Measurements from ENCODE around the gene LTB4R2.
"Not testable (repeated sequence)": the region's sequence is repeated elsewhere in the genome, so short reads cannot be mapped to it uniquely, and the experiment has no call there.

Gene LTB4R2

DNA sequence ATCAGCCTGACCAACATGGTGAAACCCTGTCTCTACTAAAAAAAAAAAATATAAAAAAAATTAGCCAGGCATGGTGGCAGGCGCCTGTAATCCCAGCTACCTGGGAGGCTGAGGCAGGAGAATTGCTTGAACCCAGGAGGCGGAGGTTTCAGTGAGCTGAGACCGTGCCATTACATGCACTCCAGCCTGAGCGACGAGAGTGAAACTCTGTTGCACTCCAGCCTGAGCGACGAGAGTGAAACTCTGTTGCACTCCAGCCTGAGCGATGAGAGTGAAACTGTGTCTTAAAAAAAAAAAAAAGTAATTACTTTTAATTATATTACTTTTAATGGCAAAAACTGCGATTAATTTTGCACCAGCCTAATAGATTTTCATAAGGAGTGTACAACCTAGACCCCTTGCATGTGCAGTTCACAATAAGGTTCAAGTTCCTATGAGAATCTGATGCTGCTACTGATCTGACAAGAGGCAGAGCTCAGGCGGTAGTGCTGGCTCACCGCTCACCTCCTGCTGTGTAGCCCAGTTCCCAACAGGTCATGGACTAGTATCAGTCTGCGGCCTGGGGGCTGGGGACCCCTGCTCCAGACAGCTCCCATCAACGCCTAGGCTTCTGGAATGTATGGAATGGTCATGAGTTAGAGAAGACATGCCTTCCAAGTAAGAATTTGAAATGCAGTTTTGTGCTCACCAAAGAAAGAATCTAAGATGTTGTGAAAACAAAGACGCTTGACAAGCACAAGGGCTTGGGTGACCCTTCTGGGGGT, 11.5 kb downstream of the LTB4R2 start:
- DNase-seq = no peak

DNA sequence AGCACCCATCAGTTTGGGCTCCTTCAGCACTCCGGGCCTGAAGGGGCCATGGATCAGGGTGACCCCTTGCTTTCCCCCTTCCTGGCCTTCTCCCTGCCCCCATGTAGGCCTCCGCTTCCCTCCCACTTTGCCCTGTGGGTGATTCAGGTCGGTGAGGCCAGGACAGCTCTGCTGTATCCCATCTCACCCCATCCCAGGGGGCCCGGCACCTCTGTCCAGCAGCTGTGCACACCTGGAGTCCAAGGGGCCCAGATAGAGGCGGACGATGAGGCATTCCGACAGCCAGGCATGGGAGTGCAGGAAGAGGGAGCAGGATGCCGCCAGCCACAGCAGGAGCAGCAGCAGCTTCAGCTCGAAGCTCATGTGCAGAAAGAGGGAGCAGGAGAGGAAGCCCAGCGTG, 12.7 kb downstream of the LTB4R2 start:
- no peak for DNase-seq

DNA sequence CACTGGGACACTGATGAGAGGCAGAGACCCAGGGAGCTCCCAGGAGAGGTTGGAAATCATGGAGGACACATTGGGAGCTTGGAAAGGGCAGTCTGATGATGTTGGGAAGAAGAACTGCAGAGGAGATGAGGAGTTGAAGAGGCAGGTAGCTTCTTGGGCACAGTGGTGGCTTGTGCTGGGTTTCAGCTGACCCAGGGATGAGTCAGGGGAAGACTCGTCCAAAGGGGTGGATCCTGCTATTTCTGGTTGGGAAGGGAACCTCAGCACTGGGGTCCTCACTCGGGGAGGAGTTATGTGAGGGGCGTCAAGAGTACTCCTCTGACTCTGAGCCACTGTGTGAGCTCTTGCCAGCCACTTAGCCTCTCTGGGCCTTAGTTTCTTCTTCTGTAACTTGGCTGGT, 13.4 kb downstream of the LTB4R2 start:
- DNase-seq = no peak

DNA sequence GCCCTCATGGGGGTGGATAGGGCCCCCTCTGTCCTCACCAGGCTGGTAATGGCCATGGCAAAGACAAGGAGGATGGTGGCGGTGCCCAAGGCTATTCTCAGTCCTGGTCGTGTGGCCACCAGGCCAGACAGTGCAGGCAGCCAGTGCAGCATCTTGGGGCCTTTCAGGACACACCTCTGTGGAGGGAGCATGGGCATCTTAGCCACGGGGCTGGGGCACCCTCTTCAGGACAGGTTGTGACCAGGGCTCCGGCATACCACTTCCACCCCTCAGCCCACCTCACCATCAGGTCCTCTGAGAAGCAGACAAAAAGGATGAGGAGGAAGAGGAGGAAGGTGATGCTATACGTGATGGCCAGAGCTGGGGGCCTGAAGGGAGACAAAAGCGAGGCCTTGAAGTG, 14.1 kb downstream of the LTB4R2 start:
- DNase-seq = no peak

DNA sequence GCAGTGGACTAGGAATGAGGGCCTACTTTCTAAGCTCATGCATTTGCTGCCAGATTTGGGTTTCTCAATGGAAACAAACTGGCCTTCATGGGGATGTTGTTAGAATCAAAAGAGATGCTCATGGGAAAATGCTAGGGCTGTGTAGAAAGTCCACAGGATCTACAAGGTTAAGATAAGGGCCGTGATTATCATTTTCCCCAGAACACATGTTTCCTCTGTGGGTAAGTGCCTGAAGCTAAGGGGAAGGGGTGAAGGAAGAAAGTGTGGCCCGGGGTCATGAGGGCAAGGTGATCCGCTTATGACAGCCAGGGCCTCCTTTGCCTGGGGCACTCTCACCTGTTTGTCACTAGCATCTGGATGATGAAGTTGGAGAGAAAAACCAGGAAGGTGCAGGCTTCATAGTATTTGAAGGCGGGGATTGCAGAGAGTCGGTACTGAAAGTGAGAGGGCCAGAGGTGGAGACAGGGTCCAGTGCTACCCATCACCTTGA, 15.1 kb downstream of the LTB4R2 start:
- DNase-seq = no peak

DNA sequence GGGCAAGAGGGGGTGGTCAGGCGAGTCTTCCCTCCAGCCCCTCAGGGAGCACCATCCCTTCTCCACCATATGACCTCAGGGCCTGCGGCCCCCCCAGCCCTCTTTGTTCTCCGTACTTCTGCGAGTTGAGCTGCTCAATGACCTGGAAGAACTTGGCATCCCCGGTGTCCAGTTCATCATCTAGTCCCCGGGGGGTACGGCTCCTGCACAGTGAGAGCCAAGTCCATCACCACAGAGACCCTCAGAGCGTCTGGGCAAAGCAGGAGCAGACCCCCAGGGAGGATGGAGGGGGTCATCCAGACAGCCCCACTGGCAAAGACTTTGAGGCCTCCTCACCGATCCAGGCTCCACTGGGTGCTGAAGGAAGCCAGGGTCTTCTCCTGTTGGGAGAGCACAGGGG, 16.0 kb downstream of the LTB4R2 start:
- no peak for DNase-seq

DNA sequence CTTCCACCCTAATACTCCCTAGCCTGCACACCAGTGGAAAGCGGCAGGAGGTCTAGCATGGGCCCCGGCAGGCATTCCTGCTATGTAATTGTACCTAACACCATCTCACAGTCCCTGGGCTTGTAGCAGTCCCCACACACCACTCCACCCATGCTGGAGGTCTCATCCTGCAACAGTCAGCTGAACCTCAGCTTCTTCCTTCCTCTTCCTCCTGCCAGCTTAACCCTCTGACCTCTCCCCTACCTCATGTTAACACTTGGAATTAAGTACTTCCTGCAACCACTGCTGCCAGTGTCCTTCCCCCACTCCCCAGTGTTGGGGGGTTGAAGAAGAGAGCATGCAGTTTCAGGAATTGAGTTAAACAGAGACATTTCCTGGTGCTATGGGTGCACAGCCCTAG, 17.4 kb downstream of the LTB4R2 start:
- no peak for DNase-seq

DNA sequence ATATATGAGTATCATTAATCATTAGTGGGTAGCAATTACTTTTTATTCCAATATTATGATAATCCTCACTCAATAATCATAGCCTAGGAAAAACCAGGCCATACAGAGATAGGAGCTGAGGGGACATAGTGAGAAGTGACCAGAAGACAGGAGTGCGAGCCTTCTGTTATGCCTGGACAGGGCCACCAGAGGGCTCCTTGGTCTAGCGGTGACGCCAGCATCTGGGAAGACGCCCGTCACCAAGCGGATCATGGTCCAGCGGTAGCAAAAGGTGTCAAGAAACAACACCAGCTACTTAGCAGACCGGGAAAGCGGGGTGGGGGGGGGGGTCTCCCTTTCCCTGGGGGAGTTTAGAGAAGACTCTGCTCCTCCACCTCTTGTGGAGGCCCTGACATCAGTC, 18.0 kb downstream of the LTB4R2 start:
- not testable (repeated sequence) for DNase-seq

DNA sequence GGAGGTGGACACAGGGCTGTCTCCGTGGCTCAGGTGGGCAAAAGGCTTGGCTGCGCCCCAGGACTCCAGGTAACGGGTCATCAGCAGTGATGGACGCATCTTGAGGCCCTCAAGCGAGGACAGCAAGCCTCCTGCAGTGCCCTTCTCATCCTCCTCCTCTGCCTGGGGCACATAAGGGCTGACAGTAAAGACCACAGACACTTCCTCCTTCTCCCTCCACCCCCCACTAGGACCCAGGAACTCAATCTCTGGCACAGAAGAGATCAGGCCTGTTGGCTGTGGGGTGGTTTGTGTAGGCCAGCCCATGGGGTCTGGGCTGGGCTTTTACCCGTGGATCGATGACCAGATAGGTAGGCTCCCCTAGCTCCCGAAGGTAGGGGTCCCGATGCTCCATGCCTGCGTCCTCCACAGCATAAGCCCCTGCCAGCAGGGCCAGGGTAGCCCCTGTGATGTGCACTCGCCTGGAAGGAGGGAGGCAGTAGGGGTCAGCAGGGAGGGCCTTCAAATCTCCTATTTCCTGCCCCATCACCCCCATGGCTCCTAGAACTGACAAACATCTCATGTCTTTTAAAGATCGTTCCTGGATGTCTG, 19.2 kb downstream of the LTB4R2 start:
- no peak for DNase-seq

DNA sequence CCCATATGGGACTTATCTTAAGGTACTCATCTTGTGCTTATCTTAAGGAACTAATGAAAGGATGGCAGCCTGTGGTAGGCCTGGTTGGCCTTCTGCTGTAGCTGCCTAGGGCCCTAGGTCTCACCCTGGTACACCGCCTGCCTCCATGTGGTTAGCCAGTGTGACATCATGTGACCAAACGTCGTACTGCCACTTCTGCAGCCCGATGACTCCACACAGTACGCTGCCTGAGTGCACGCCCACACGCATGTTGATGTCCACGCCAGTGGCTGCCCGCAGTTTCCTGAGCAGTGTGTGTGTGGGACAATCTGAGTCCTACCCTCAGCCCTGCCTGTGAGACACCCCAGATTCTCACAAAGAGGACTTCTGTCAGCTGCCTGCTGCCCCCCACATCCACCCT, 19.8 kb downstream of the LTB4R2 start:
- no peak for DNase-seq

DNA sequence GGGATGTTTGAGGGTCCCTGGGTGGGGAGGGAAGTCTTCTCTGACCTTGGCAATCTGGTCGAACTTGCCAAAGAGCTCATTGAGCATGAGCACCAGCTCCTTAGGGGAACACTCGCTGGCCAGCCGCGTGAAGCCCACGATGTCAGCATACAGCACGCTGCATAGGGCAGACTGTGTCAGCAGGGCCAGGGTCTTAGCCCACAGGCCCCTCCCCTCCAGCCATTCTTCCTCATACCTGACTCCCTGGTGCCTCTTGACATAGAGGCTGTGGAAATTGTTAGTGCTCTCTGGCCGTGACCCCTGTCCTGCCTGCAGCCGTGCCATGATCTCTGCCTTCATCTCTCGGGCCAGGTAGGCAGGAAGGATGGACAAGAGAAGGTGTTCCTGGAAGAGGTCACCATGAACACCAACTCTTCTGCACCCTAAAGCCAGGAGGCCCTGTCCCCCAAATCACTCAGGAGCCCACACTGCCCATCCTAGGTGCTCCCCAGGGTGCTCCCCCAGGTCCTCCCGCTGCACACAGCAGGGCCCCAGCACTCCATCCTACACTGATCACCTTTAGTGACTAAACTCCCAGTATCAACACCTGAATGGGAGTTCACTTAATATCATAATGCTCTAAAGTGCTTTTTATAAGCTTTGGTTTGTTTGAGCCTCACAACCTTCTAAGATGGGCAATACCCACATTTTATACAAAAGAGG, 21.2 kb downstream of the LTB4R2 start:
- no peak for DNase-seq

DNA sequence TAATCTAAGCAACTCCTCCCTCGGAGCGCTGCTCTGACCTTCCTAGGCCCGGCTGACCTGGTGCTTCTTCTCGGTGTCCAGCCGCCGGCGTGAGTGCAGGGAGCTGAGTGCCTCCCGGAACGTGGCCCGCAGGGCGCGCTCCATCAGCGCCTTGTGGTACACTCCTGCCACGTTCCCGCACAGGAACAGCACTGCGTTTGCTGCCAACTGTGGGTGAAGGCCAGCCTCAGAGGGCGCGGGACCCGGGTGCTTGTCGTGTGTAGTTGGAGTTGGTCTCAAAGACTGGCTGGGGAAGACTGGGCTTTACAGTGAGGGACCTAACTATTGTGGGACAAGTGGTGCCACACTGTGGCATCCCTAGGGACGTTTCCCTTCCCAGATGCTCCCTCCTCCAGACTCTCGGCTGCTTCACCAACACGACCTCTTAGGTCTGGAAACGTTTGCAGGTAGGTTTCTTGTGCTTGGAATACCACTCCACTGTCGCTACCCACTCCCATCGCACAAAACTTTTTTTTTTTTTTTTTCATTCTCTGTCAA, 21.9 kb downstream of the LTB4R2 start:
- DNase-seq = no peak

DNA sequence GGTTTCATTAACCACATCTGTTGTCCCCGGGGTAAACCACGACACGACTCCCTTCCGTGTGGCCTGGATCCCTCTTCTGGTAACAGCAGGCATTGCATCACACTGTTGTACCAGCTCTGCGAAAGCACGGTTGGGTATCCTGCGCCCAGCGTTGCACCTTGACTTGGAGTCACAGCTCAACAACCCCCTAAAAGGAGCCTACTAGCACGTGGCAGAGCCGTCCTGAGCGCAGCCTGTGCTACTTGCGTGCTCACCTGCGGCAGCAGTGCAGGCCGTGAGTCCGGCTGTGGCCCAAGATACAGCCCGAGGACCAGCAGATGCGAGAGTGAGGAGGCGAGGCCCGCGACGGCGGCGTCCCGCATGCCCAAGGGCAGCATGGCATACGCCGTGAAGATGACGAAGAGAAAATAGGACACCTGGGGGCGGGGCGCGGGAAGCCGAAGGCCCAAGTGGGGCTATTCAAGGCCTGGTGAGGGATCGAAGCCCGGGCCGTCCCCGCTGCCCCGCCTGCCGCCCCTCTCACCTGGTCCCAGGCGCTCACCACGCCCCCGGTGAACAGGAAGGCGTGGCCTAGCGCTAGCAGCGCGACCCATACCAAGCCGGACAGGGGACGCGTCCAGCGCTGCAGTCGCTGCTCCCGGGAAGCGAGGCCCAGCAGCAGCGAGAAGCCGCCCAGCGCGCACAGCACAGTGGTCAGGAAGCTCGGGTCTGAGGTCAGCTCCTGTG, 22.5 kb downstream of the LTB4R2 start:
- DNase-seq = peak; percentile 79

DNA sequence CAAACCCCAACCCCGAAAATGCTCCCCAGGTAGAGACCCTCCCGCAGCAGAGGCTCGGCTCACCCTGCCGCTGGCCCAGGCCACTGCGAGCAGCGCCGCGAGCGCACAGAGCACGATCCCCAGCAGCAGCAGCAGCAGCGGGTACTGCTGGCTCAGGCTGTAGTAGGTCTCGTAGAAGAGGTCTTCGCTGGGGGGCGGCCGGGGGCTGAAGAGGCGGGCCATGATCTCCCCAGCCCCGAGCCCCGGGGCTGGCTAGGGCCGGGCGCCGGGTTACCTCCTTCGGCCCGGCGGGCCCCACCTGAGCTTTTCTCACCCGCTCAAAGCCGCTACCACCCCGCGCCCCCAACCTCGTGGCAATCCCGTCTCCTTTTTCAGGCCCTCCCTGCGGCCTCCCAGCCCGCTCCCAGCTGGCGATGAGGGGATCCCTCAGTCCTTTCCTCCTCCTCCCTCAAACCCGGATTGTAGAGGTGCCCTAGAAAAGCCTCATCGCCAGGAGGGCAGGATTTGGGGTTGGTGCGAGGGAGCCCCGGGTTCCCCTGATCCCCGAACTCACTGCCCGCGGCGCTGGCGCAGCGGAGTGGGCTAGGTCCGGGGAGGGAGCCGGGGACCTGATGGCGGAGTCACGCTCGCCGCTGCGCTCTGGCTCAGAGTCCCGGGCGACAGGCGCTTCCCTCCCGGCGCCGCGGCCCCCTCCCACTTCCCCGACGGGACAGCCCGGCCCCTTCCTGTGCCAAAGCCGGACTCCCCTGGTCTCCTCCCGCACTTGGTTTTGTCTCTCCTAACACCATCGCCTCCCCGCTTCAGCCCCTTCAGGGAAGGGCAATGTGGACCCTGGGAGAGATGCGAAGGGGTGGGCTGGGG, 24.7 kb downstream of the LTB4R2 start, which contains the start of gene ADCY4:
ADCY4 (minus strand) TSS at position 641 of the 861 bp plus-strand sequence; CDS start at position 222, 419 bp downstream.
- no peak for DNase-seq

DNA sequence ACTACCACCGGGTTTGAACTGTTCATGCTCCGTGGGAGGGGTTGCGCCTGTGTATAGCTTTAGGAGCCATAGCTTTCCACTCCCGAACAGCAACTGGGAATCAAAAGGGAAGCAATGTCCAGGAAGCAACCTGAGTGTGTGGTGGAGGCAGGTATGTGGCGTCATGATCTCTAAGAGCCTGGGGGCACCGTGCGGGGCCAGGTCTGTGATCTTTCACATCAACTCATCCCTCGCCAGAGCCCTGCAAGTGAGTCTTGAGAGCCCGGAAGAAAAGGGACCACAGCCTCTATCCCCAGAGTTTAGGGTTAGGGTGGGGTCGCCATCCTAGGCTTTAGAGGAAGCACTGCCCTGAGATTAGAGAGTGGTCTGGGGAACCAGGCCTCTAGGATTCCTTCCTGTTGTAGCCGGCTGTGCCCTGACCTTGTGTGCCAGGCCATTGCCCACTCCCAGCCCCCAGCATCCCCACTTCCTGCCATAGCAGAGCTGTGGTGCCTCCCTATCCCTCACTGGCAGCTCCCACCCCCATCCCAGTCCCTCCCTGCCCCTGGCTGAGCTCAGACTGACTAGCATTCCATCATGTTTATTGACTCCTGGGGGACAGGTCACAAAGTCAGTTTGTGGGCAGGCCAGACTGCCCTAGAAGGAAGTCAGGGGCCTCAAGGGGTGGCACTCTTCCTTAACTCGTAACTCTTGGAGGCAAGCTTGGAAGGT, 25.7 kb downstream of the LTB4R2 start:
- DNase-seq = no peak

DNA sequence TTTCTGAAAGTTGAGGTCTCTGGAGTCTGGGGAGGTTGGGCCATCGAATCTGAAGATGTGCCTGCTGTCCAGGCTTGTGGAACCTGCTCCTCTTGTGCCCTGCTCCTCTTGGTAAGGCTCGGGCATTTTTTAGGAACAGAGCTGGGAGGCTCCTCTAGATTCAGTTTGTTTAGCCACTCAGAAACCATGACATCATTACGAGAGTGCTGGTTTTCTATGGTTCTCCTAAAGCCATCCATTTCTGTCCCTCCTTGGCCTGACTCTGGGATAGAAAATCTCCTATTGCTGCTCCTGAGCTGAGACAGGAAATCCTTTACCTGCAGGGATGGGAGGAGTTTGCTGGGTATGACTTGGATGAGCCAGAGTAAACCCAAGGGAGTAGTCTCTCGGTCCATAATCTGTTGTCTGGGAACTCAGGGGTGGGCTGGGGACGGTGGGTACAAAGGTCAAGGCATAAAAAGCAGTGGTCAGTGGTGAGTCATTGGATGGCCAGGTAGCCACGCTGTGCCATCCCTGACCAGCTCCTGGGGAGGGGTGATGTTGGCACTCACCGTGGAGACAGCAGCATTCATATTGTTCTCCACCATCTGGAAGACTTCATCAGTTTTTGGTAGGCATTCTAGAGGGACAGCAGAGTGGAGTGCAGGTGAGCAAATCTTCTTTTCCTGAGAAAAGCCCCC, 27.3 kb downstream of the LTB4R2 start:
- no peak for DNase-seq

DNA sequence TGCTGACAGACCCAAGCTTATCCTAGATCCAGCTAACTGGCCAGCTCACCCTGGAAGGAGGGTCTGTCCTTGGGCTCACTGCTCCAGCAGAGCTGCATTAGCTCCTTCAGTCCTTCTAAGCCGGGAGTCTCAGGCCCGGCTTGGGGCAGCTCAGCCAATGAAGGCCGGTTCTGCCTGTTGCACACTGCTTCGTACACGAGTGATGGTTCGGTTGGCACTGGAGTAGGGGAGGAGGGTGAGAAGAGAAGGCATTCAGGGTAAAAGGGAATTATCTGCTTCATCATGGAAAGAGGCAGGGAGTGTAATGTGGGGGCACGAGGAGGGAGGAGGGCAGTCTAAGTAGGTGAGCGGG, 27.9 kb downstream of the LTB4R2 start:
- DNase-seq = no peak

DNA sequence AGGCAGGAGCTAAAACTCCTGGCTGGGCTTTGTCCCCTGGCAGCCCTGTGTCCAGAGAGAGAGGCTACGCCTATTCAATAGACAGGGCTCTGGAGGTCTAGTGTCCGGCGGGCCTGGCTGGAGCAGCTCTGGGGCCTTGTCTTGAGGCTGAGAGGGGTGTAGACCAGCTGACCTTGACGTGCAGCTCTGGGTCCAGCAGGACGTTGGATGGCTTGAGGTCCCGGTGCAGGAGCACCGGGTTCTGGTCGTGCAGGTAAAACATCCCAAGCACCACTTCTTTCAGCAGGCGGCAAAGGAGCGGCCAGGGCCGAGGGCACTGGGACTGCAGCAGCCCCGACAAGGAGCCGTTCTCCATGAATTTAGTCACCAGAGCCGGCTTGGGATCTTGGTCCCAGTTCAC, 28.9 kb downstream of the LTB4R2 start:
- DNase-seq = no peak

DNA sequence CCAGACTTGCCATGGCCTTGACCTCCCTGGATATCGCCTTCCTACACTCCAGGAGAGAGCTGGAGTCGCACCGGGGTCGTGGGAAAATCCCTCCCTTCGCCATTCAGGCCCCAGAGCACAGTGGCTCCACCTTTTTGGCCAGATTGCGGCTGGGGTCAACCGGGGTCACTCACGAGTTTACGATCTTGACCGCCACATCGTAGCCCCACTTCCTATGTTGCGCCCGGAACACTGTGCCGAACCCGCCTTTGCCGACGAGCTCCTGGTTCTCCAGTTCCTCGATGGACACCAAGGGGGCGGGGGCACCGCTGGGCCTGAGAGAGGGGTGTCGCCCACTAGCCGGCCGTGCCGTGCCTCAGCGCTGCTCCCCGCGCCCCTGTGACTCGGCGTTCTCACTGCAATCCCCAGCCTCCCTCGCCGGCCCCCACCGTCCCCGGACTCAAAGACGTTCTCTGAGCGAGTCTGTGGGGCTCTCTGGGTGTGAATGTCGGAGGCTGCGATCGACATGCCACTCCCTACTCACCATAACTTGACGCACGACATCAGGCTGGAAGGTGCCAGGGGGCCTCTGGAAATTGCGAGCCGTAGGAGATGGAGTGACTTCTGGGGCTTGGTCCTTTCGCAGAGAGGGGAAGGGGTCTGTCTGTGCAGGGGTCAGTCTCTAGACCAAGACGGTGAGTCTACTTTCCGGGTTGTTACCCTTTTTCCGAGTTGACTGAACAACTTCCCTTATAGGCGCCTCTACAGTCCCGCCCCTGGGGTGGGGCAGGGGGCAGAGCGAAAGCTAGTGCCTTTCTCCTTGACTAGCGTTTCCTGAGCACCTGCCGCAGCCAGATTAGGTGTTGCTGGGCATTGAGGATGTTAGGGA, 29.6 kb downstream of the LTB4R2 start, which contains the start of gene RIPK3:
RIPK3 (minus strand) TSS at position 708 of the 868 bp plus-strand sequence; CDS start at position 543, 165 bp downstream.
- no peak for DNase-seq

DNA sequence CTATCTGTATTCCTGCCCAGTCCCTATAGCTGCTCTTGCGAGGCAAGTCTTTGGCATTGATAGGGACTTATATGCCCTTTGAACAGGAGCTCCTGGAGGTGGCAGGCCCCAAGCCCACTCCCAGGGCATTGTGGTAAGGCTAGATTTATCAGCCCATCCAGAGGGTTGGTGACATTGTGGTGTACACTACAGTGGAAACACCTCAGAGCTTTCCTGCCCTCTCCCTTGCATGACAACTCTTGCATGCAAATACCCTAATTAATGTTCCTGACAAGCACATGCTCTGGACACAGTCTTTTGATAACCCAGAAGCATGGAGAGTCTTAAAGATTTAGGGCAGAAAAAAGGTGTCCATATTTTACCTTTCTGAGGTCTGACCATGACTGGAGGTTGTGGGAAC, 30.7 kb downstream of the LTB4R2 start:
- DNase-seq = no peak

Data from 8988T (cell line).